Stimulated activated CD4-positive, alpha-beta T cell treated with anti-CD3 and anti-CD28 coated beads, Interleukin-12 subunit alpha, Interleukin-12 subunit beta, amount 100 ng/mL, for 24 hours (primary cell): ENCODE data around the gene ATP10A.
"Not testable (repeated sequence)": the region's sequence is repeated elsewhere in the genome, so short reads cannot be mapped to it uniquely, and the experiment has no call there.

Experiments
- DNase-seq, 2 experiments: peaks; one replicate each; pipeline ENCODE4 v3.0.0-alpha.2; 2020; ENCODE audit warnings: low read depth in 2 of 2

ATP10A gene

GRCh38 chr15:25771338-25771706 lies 91.8 kb downstream of the ATP10A start:
- DNase-seq: no peak

DNA sequence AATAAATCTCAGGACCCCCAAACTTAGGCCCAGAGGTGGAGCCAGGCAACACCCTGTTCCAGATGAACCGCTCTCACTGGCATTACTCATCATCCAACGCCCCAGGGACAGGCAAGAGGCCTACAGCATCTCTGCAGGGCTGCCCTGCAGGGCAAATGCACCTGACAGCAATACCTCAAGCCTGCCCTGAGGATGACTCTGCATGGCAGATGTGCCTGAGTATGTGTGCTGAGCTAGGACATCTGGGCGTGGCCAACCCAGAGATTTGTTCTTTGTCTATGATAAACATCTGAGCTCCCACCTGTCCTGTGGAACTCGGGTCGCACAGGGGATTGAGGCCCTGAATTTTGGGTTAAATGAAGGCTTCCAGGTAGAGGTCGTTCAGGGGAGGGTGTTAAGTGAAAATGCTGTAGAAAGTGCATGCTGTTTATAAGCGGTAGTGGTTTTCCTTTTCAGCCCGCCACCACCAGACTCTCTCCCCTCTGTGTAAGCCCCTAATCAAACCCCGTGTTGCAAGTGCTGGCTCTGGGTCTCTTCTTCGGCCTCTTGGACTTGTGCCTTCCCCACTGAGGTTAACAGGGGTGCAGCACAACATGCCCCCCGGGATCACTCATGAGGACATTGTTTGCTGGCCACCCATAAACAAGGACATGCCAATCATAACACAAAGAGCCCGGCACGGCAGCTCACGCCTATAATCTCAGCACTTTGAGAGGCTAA lies 92.3 kb downstream of the ATP10A start:
- no peak for DNase-seq

DNA sequence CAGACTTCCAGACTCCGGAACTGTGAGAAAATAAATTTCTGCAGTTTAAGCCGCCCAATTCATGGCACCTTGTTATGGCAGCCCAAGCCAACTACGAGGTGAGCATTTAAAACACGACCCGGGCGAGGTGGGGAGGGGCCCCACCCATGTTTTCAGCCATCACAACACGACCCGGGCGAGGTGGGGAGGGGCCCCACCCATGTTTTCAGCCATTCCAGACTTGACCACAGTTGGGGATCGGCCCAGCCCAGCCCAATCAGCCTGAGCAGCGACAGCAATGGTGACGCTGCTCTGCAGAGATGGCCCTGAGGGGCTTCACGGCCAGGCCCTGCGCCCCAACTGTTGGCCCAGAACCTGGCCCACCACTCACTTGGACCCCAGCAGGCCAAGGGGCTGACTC lies 93.1 kb downstream of the ATP10A start:
- no peak for DNase-seq

GRCh38 chr15:25768271-25768670 lies 94.9 kb downstream of the ATP10A start:
- DNase-seq: no peak

DNA sequence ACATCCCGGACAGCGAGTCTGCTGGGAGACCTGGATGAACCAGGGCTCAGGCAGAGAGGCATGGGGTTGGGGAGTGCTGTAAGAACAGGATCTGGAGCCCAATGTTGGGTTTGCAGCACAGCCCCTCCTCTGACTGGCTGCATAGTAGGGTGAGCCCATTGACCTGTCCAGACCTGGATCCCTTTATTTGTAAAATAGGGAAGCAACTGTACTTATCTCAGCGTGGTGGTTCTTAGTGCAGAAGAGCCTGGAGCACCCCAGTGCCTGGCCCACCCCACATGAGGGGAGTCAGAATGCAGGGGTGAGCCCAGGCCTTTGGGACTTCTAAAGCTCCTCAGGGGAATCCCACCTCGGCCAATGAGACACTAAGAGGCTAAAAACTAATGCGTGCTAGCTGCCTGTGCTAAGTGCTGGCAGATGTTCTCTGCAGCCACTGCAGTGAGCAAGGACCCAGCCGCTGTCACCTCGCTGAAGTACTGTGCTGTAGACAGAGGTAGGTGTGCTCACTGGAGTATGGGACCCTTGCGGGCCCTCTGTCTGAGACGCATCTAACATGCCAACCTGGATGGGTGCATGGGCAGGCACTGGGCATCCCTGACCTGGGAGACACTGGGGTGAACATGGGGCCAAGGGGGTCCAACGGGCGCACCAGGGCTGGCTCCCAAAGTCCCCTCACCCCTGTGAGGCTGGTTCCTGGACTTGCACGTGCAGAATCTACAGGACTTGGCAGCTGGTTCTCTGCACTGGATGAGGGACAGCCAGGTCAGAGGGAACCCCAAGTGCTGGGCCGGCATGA lies 95.6 kb downstream of the ATP10A start:
- no peak for DNase-seq

DNA sequence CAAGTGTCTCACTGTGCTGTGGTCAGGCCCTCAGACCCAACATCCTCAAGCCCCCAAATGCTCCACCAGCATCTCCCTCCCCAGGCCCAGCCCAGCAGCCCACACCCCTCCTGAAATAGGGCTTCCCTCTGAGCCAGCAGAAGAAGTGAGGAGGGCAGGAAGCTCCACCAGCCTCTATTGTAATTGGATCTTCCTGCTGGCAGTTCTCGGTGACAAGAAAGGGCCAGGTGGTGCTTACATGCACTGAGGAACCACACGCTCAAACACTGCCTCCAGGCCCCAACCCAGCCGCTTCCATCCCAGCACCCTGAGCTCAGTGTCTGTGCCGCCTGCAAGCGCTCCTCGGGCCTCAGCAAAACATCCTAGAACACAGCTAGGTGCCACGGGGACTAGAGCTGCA lies 96.7 kb downstream of the ATP10A start:
- DNase-seq: no peak

- no peak for DNase-seq
Observed at GRCh38 chr15:25764980-25765735, 98.0 kb downstream of the ATP10A start.

DNA sequence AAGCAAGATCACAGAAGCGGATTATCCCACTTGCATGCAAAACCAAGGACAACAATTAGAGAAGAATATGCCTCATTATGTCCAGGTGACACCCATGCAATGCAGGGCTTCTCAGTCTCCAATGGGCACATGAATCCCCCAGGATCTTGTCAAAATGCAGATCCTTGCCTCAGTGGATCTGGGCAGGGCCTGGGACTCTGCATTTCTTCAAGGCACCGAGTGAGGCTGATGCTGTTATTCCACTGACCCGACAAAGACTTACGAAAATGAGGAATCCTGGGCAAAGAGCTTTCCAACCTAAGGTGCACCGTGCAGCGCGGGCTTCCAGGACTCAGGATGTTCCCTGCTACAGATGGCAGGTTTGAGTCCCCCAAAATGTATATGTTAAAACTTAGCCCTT lies 99.2 kb downstream of the ATP10A start:
- DNase-seq: no peak

DNA sequence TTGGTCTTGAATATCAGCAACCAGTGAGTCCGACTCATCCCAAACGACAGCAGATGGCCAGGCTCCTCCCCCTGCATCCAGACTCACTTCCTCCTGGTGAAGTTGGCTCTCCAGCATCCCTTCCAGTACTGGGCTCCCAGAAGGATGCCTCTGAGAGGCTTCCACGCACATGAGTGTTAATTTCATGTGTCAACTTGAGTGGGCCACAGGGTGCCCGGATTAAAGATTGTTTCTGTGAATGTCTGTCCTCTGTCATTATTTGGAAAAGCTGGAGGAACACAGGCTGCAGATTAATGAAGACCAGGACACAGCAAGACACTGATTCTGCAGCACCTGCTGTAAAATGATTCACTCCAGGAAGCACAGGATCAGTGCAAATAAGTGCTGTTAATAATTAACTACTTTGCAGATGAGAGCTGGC lies 99.8 kb downstream of the ATP10A start:
- DNase-seq: no peak

DNA sequence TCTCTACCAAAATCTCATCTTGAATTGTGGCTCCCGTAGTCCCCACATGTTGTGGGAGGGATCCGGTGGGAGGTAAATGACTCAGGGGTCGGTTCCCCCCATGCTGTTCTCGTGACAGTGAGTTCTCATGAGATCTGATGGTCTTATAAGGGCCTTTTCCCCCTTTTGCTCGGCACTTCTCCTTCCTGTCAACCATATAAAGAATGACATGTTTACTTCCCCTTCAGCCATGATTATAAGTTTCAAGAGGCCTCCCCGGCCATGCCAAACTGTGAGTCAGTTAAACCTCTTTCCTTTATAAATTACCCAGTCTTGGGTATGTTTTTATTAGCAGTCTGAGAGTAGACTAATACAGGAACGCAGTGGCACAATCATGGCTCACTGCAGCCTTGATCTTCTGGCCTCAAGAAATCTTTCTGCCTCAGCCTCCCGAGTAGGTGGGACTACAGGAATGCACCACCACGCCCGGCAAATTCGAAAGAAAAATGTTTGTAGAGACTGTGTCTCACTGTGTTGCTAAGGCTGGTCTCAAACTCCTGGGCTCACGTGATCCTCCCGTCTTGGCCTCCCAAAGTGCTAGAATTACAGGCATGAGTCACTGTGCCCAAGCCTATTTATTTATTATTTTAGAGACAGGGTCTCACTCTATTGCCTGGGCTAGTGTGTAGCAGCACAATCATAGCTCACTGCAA lies 101.0 kb downstream of the ATP10A start:
- DNase-seq: no peak

DNA sequence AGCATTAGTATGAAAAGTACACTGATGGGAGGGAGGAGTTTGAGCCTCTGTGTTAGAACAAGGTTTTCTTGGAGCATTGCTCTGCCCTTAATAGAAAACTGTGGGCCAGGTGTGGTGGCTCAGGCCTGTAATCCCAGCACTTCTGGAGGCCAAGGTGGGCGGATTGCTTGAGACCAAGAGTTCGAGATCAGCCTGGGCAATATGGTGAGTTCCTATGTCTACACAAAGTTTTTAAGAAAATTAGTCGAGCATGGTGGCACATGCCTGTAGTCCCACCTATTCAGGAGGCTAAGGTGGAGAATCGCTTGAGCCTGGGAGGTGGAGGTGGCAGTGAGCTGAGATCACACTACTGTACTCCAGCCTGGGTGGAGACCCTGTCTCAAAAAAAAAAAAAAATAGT lies 103.7 kb downstream of the ATP10A start:
- no peak for DNase-seq

DNA sequence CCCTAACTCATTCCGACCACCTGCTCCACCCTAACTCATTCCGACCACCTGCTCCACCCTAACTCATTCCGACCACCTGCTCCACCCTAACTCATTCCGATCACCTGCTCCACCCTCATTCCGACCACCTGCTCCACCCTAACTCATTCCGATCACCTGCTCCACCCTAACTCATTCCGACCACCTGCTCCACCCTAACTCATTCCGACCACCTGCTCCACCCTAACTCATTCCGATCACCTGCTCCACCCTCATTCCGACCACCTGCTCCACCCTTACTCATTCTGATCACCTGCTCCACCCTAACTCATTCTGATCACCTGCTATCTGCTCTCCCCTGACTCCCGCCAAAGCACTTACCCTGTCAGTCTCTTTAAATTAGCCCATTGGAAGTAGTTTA lies 104.5 kb downstream of the ATP10A start:
- not testable (repeated sequence) for DNase-seq

DNA sequence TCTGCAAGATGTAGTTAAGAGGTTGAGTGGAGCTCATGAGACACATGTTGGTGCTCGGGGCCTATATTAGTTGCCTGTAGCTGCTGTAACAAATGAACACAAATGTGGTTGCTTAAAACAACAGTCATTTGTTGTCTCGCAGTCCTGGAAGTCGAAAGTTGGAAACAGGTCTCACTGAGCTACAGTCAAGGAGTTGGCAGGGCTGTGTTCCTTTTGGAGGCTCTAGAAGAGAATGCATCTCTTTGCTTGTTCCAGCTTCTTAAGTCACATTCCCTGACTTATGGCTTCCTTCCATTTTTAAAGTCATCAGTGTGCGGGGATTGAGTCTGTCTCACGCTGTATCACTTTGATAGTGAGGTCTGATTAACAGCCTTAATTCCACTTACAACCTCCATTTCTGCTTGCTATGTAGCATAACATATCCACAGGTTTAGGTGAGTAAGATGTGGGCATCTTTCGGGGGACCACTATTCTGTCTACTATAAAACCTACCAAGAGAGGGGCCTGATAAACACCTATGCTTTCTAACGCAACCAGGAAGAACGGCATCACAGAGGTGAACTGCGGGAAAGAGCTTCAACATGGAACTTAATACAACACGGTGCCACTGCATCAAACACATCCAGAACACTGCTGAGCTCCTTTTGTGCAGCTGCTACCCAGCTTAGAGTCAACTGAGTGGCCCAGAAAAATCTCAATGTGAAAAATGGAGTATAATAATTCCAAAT lies 119.4 kb downstream of the ATP10A start:
- DNase-seq: no peak

- no peak for DNase-seq
Observed at GRCh38 chr15:25742776-25743547, 120.2 kb downstream of the ATP10A start.

DNA sequence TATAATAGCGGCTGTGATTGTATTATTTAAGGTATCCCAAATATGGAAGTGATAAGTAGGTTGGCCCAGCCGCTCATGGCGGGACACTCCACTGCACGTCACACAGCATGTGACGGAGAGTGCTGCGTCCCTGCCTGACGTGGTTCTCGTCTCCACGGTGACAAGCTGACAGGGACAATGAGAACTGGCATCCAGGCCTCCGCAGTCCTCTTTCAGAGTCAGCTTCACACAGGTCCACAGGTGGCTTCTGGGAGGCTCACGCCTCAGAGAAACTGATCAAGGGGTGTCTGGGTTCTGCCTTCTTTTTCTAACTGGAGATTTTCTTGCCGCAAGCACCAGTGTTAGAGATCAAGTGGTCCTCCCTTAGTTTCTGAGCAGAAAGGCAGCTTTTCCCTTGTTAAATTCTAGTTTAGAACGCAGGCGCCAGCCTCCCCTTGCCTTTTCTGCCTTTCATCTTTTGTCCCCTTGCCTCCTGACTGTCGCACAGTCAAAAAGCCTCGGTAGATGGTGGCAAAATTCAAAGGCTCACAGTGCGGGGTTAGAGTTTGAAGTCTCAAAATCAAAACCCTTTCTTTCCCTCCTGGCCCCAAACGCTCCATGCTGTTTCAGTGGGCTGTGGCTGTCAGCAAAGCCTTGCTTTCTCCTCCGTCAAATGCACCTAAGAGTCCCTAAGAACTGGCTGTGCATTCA lies 120.9 kb downstream of the ATP10A start:
- DNase-seq: no peak

GRCh38 chr15:25741256-25741580 lies 121.9 kb downstream of the ATP10A start:
- no peak for DNase-seq

DNA sequence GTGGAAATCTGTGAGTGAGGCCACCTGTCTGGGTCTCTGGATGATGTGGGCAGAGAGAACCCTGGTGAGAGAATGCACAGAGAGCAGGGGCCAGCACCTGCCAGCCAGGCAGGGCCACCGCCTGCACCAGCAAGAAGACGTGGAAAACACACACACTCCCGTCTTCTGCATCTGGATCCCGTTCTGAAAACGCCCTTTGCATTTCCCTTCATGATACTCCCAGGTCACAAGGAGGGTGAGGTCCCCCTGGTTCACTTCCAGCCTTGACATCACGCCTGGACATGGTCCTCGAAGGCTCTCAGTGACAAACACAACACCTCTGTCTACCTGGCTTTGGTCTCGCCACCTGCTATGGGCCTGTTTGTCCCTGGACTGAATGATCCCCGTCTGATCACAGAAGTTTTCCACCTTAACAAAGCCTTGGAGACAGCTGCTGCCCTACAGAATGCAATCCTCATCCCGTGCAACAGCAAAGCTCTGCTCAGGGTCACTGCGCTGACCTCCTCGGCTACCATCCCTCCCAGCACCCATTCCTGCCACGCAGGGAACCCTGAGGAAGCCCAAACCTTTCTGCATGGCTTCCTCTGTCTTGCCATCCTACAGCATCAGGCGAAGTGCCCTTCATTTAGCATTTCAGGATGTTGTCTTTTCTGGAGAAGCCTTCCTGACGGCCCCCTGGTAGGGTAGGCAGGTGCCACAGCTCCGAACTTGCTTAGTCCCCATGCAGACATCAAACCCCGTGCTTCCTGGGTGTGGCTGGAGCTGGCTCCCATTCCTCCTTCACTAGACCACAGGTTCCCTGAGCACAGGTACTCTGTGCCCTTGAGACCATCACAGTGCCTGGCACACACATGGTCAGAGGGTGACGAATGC lies 122.5 kb downstream of the ATP10A start:
- DNase-seq: no peak

DNA sequence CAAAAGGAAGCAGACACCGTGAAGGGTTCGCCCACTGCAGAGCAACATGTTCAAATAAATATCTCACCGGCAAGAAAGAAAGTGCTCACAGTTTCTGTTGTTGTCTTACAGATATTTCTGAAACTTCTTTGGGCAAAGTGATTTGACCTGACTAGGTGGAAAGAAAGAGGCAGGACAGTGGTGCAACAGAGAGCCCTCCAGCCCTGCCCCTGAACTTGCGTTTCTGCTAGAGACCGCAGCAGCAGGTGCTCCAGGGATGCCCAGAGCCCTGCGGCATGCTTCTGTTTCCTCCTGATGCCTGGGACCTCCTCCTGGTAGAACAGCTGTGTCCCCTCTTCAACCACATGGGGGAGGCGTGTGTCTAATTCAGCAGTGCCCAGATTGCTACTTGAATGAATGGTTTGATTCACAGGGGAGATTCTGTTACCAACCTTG lies 123.4 kb downstream of the ATP10A start:
- DNase-seq: no peak
